Measurements from ENCODE around the gene CTDSP1.

CTDSP1 gene

GRCh38 chr2:218363736-218364135 lies 35.9 kb upstream of the CTDSP1 start:
- no peak for DNase-seq (ENCODE audit: extremely low read depth, low read depth)
- TF ChIP-seq CTCF (IDR thresholded peaks at IDR 0.05; ENCODE audit: low read depth, low read length, missing control alignments) = no peak
- H3K4me3 ChIP-seq (replicated peaks; ENCODE audit: low read depth, low read length) = no peak overlapping the region

- DNase-seq (ENCODE audit: extremely low read depth, low read depth) = no peak
- TF ChIP-seq CTCF (IDR thresholded peaks at IDR 0.05; ENCODE audit: low read depth, low read length, missing control alignments) = no peak
- H3K4me3 ChIP-seq (replicated peaks; ENCODE audit: low read depth, low read length) = no peak overlapping the region
These were observed 35.5 kb upstream of the CTDSP1 start for GRCh38 chr2:218364196-218364595.

- DNase-seq (ENCODE audit: extremely low read depth, low read depth) = no peak
- no peak for TF ChIP-seq CTCF (IDR thresholded peaks at IDR 0.05; ENCODE audit: low read depth, low read length, missing control alignments)
- H3K4me3 ChIP-seq (replicated peaks; ENCODE audit: low read depth, low read length) = peak overlapping the region; percentile 46
These were observed 32.9 kb upstream of the CTDSP1 start for GRCh38 chr2:218366621-218367414.

- no peak for TF ChIP-seq CTCF (IDR thresholded peaks at IDR 0.05; ENCODE audit: low read depth, low read length, missing control alignments)
- DNase-seq (ENCODE audit: extremely low read depth, low read depth) = peak; percentile 33
- peak overlapping the region; percentile 46 for H3K4me3 ChIP-seq (replicated peaks; ENCODE audit: low read depth, low read length)
These were observed 32.1 kb upstream of the CTDSP1 start for GRCh38 chr2:218367415-218368149.

GRCh38 chr2:218368150-218368528 lies 31.5 kb upstream of the CTDSP1 start:
- TF ChIP-seq CTCF (IDR thresholded peaks at IDR 0.05; ENCODE audit: low read depth, low read length, missing control alignments) = no peak
- no peak for DNase-seq (ENCODE audit: extremely low read depth, low read depth)
- H3K4me3 ChIP-seq (replicated peaks; ENCODE audit: low read depth, low read length) = peak overlapping the region; percentile 46

- TF ChIP-seq CTCF (IDR thresholded peaks at IDR 0.05; ENCODE audit: low read depth, low read length, missing control alignments) = no peak
- DNase-seq (ENCODE audit: extremely low read depth, low read depth) = no peak
- H3K4me3 ChIP-seq (replicated peaks; ENCODE audit: low read depth, low read length) = no peak overlapping the region
These were observed 31.0 kb upstream of the CTDSP1 start for GRCh38 chr2:218368621-218369153.

All from HFF-Myc (cell line).